Activated CD4-positive, alpha-beta T cell treated with anti-CD3 and anti-CD28 coated beads, Interleukin-2, amount 10 ng/mL, durations not matched to agents 7 days and 5 days (primary cell): ENCODE measurements around the gene RANBP3. TPM values are rescaled to one million over a fixed set of nuclear protein-coding genes. Genes with fewer than 3 reads are reported as not detected.
A peak's percentile ranks its signal among the peaks of the same experiment; 100 is the strongest.

Experiments used
- CTCF ChIA-PET: fragments of 350-600 bp; sonication (Branson Sonifier 250); formaldehyde crosslinking; loops from one replicate; lab custom pipeline; 2021; ENCODE audit warnings: antibody characterized with exemption; lab: Charles Lee
- POLR2A ChIA-PET: fragments of 350-600 bp; sonication (Branson Sonifier 250); formaldehyde crosslinking; loops from one replicate; lab custom pipeline; 2021; ENCODE audit warnings: antibody characterized with exemption; lab: Charles Lee
- DNase-seq: peaks from one replicate; pipeline ENCODE4 v3.0.0-alpha.2; 2020
- H3K27ac Mint-ChIP-seq: one replicate; pipeline ENCODE4 v1.8.0; 2021; ENCODE audit warnings: mild to moderate bottlenecking, moderate library complexity, mixed read lengths
- H3K27me3 Mint-ChIP-seq: one replicate; pipeline ENCODE4 v1.8.0; 2021; ENCODE audit warnings: mixed read lengths
- H3K36me3 Mint-ChIP-seq: one replicate; pipeline ENCODE4 v1.8.0; 2021; ENCODE audit warnings: low read depth, mixed read lengths
- H3K4me1 Mint-ChIP-seq: one replicate; pipeline ENCODE4 v1.8.0; 2021; ENCODE audit warnings: mixed read lengths
- H3K4me3 Mint-ChIP-seq: one replicate; pipeline ENCODE4 v1.8.0; 2021; ENCODE audit warnings: mild to moderate bottlenecking, moderate library complexity, mixed read lengths
- H3K9me3 Mint-ChIP-seq: one replicate; pipeline ENCODE4 v1.8.0; 2021; ENCODE audit warnings: mixed read lengths
- total RNA-seq, 2 experiments: library from RNA; stranded (reverse); gene quantifications; one replicate each; pipeline ENCODE4 v1.2.3, GENCODE V29; 2021

The RANBP3 gene
- total RNA-seq, 2 experiments from 2014 or later, result 97.4 to 98.0 TPM

DNA sequence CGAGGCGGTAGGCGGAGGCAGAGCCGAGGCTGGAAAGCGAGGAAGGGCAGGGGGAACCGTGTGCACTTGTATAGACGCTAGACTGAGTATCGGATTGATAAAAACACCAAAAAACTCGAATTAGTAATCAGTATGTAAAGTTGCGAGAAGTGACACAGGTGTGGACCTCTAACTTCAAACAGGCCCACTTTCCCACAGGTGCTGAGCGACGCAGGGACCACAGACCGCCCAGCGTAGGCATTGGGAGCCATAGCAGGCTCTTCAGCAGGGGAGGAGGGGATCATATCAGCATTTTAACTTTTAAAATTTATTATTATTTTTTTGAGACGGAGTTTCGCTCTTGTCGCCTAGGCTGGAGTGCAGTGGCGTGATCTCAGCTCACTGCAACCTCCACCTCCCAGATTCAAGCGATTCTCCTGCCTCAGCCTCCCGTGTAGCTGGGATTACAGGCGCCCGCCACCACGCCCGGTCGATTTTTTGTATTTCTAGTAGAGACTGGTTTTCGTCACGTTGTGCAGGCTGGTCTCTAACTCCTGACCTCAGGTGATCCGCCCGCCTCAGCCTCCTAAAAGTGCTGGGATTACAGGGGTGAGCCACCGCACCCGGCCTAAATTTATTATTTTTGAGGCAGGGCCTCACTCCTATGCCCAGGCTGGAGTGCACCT is 72.7 kb downstream of the RANBP3 start:
- peaks cover 14% of the 10 kb centered on the region for H3K36me3 Mint-ChIP-seq

DNA sequence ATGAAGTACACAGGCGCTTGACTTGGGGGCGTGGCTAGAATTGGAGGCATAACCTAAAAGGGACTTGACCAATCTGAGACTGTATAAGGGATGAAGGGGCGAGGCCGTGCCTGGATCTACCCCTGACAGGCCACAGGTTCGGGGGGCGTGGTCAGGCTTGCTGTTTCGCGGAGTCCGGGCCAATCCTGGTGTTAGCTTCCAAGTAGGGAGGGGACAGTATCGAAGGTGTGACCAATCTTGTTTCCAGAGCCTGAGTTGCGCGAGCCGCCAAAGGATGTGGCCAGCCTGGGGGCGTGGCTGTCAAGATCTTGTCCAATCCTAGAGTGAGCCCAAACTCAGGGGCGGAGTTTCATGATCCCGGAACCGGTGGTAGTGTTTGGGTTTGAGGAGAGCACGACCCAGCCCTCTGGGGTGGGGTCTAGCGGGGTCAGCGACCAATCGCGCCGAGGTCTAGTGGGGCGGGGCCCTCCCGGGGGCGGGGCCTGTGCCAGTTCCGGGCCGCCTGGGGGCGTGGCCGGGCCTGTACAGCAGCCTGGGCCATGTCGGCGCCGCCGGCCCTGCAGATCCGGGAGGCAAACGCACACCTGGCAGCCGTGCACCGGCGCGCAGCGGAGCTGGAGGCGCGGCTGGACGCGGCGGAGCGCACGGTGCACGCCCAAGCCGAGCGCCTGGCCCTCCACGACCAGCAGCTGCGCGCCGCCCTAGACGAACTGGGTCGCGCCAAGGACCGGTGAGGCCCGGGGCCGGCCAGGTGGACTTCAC is 73.4 kb downstream of the RANBP3 start, which contains the start of gene VMAC:
VMAC (plus strand) TSS at position 521 of the 762 bp plus-strand sequence; CDS start at position 540, 19 bp downstream.
- peak within 1 kb of the TSS; percentile 86 for H3K4me3 Mint-ChIP-seq
- POLR2A ChIA-PET, result interaction anchor here (0.6 to 1.8 kb wide), 3 partner anchors 74 to 282 kb away, joined by 3 to 7 read pairs (median 4); partner anchors contain the start of genes RANBP3, SAFB and SAFB2
- no peaks in the 10 kb centered on the region for H3K9me3 Mint-ChIP-seq
- CTCF ChIA-PET, result interaction anchor here (0.8 to 4.9 kb wide), 3 partner anchors 24 to 100 kb away, joined by 3 to 39 read pairs (median 6); partner anchors contain the start of gene NRTN
- H3K4me1 Mint-ChIP-seq, result peaks cover 32% of the 10 kb centered on the region
- peak within 1 kb of the TSS; percentile 100 for H3K27ac Mint-ChIP-seq
- peak; percentile 100 for DNase-seq
- peaks cover 13% of the 10 kb centered on the region for H3K36me3 Mint-ChIP-seq
- no peaks in the 10 kb centered on the region for H3K27me3 Mint-ChIP-seq

More for the DNA sequence above, 72.7 kb downstream of the RANBP3 start:
- no peaks in the 10 kb centered on the region for H3K27me3 Mint-ChIP-seq
- ChIA-PET CTCF (interaction anchor here (4.9 kb wide), 1 partner anchor 101 kb away, joined by 39 read pairs; the partner anchor contains the start of gene NRTN), POLR2A (no interaction called here)
- no peak for DNase-seq
- peaks cover 30% of the 10 kb centered on the region for H3K4me1 Mint-ChIP-seq
- peak overlapping the region; percentile 85 for H3K27ac Mint-ChIP-seq
- peak overlapping the region; percentile 86 for H3K4me3 Mint-ChIP-seq
- no peaks in the 10 kb centered on the region for H3K9me3 Mint-ChIP-seq

DNA sequence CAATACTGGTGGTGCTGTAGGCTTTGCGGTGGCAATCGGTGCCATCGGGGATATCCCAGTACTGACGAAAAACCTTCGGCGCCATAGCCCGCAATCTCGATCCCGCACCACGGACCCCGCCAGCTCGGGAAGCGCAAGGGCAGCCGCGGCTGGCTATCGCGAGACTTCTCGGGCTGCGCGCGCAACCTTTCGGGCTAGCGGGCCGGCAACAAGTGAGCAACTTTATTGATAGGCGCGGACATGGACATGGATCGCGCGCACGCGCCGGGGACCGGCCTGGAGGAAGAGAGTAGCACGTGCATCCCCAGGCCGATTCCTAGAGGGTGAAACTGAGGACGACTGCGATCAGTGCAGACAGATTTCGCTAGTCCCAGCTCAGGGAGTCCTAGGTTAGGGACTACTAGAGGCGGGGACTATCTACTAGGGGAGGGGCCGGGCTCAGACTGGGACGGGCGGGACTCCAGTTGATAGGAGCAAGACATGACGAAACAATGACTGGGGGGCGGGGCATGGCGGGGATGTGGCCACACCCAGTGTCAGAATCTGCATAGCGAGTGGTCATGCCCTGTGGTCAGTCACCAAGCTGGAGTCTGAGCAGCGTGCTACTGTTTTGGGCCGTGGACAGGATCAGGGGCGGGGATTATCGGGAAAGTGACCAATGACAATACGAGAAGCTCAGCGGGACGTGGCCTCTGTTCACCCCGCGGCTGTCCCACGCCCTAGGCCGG is 74.2 kb downstream of the RANBP3 start, which contains the start of gene NDUFA11:
NDUFA11 (minus strand) TSS at position 167 of the 728 bp plus-strand sequence; CDS start at position 85, 82 bp downstream.
- POLR2A ChIA-PET, result interaction anchor here (0.6 to 1.8 kb wide), 3 partner anchors 74 to 281 kb away, joined by 3 to 7 read pairs (median 4); partner anchors contain the start of genes RANBP3, SAFB and SAFB2
- peaks cover 32% of the 10 kb centered on the region for H3K4me1 Mint-ChIP-seq
- CTCF ChIA-PET, result interaction anchor here (0.8 to 4.9 kb wide), 5 partner anchors 11 to 214 kb away, joined by 3 to 39 read pairs (median 3); partner anchors contain the start of genes NRTN and RPL36
- peak within 1 kb of the TSS; percentile 86 for H3K4me3 Mint-ChIP-seq
- peak within 1 kb of the TSS; percentile 100 for H3K27ac Mint-ChIP-seq
- no peaks in the 10 kb centered on the region for H3K27me3 Mint-ChIP-seq
- peak; percentile 96 for DNase-seq
- peaks cover 13% of the 10 kb centered on the region for H3K36me3 Mint-ChIP-seq
- H3K9me3 Mint-ChIP-seq, result no peaks in the 10 kb centered on the region

DNA sequence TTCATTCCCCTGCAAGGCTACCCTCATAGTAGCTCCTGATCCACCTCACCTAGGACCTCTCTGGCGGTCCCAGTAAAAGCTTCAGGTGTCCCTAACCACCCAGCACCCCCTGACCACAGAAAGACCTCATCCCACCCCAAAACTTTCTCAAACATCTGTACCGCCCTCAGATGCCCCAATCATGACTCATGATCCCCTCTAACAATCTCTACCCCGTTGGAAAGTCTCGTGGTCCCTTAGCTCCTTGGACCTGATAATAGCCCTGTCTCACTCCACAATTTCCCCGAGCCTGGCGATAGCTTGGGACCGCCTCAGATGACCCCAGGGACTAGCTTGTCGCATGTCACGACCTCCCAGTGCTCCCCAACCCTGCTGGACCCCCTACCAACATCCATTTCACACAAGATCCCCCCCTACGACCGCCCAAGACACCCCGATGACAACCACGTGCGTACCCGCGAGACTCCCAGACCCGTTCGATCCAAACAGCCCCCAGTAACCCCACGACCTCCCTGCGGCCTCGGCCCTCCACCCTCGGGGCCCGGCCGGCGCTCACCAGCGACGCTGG is 74.8 kb downstream of the RANBP3 start:
- Mint-ChIP-seq H3K36me3 (peaks cover 13% of the 10 kb centered on the region), H3K9me3 (no peaks in the 10 kb centered on the region), H3K27me3 (no peaks in the 10 kb centered on the region), H3K27ac (peak overlapping the region; percentile 100), H3K4me3 (peak overlapping the region; percentile 86), H3K4me1 (peaks cover 32% of the 10 kb centered on the region)
- peak; percentile 21 for DNase-seq
- ChIA-PET POLR2A (interaction anchor here (1.3 to 1.8 kb wide), 2 partner anchors 75 to 281 kb away, joined by 4 to 7 read pairs; partner anchors contain the start of genes SAFB and SAFB2), CTCF (interaction anchor here (1.0 to 4.9 kb wide), 4 partner anchors 10 to 214 kb away, joined by 3 to 39 read pairs (median 4); partner anchors contain the start of genes NRTN and RPL36)

DNA sequence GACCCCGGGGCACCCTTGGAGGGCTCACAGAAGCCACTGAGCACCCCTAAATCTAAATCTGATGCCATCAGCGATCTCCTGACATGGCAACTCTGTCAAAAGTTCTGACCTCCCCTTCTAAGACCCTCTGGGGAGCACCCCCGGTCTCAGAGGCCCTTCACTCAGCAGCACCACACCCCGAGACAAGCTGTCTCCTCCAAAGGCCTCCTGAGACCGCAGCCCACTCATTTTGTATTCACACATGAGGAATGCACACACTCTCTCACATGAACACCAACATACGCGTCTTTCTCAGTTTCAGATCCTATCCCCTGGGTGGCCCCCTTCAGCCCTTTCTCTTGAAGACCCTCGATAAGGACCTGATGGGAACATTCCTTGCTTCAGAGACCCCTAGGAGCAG is 77.0 kb downstream of the RANBP3 start:
- no peak for DNase-seq
- Mint-ChIP-seq H3K27me3 (no peaks in the 10 kb centered on the region), H3K27ac (no peak overlapping the region), H3K9me3 (no peaks in the 10 kb centered on the region), H3K4me1 (peaks cover 22% of the 10 kb centered on the region), H3K36me3 (peaks cover 10% of the 10 kb centered on the region), H3K4me3 (no peak overlapping the region)
- CTCF ChIA-PET, result interaction anchor here (1.3 kb wide), 1 partner anchor 97 kb away, joined by 6 read pairs; no protein-coding TSS in a partner anchor
- POLR2A ChIA-PET, result no interaction called here

DNA sequence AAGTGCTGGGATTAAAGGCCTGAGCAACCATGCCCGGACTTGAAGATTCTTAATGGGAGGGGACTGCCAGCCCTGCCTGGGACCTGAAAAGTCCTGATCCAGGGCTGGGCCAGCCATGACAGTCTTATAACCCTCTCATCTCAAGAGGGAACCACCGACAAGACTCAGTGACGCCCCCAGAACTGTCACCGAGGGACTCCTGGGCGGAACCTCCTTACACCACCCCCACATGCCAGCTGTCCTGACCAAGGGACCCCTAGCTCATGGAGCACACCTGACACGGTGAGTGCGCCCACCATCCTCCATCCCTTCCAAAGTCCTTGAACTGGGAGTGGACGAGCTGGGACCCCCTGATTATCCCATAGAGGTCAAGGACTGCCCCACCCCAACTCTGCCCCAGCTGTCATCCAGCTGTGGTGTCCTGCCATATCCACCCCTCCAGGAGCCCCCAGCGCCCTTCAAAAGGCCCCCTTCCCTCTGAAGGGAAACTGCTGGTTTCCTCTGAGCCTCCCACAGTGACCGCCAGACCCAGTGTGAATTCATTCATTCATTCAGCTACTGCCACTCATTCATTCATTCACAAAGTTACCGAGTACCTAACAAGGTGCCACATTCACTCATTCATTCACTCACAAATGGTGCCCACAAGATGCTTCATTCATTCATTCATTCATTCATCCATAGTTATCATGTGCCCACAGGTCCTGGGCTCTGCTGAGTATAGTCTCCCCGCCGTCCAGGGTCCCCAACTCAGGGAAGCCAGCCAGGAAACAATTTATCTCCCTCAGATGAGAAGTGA is 78.0 kb downstream of the RANBP3 start:
- no peaks in the 10 kb centered on the region for H3K9me3 Mint-ChIP-seq
- peaks cover 12% of the 10 kb centered on the region for H3K36me3 Mint-ChIP-seq
- ChIA-PET POLR2A (no interaction called here), CTCF (interaction anchor here (2.2 kb wide), 1 partner anchor 96 kb away, joined by 8 read pairs; no protein-coding TSS in a partner anchor)
- DNase-seq, result no peak
- H3K27ac Mint-ChIP-seq, result no peak overlapping the region
- no peaks in the 10 kb centered on the region for H3K27me3 Mint-ChIP-seq
- H3K4me1 Mint-ChIP-seq, result peaks cover 22% of the 10 kb centered on the region
- no peak overlapping the region for H3K4me3 Mint-ChIP-seq

DNA sequence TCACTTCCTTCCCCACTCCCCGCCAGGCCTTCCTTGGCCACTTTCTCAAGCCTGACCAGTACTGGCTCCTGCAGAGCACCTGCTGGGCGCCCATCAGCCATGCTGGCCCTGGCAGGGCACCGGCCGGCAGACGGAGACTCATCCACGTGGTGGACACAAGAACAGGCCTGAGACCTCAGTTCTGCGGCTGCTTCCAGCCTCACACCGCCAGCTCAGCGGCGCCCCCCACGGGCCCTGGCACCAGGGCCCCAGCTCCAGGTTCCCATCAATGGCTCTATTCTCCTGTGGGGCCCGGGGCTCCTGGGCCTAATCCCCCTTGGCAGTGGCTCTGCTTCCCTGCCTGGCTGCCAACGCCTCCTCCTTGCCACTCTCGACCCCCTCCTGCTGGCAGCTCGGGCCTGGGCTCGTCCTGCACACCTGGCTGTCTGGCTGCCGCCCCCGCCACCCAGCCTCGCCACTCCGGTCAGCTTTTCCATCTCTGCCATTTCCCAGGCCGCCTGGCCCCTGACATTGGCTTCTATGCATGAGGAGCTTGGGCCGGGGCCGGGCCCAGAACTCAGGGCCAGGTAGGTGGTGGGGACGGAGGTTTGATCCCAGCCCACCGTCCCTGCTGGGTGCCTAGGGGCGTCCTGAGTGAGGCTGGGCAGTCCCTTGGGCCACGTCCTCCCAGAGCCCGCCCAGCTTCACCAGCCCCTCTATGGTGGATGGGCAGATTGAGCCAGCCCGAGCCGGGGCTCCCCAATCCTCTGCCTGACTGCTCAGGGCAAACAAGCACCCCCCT is 80.6 kb downstream of the RANBP3 start:
- DNase-seq, result no peak
- ChIA-PET CTCF (no interaction called here), POLR2A (no interaction called here)
- Mint-ChIP-seq H3K4me3 (no peak overlapping the region), H3K9me3 (no peaks in the 10 kb centered on the region), H3K27me3 (no peaks in the 10 kb centered on the region), H3K36me3 (peaks cover 7% of the 10 kb centered on the region), H3K27ac (no peak overlapping the region), H3K4me1 (peaks cover 14% of the 10 kb centered on the region)

DNA sequence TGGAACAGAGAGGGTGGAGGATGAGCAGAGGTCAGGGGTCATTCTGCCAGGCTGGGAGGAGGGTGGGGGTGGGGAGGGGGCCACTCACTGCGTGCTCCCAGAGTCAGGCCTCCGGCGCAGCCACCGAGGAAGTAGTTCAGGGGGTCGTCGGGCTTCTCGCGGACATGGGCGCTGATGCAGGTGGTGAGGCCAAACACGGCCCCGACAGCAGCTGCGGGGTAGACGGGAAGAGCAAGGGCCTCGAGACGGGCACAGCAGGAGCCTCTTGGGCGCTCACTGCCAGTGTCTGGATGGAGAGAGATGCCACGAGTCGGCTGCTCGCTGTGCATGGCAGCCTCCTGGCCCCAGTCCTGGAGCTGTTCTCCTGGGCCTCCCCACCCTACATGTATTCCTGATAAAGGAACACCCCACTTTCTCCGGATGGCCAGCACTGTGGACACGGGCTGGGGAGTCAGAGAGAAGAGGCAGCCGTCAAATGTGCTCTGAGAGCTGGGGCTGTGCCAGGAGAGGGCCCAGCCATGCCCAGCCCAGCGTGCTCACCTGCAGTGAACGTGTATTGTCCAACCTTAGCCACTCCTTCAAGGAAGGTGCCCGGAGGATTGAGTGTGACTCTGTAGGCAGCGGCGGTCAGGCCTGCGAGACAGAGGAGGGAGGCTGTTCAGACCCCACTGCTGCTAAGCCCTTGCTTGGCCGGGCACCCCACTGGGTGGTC is 81.4 kb downstream of the RANBP3 start:
- Mint-ChIP-seq H3K4me3 (no peak overlapping the region), H3K27me3 (no peaks in the 10 kb centered on the region), H3K4me1 (peaks cover 10% of the 10 kb centered on the region), H3K27ac (no peak overlapping the region), H3K9me3 (no peaks in the 10 kb centered on the region), H3K36me3 (peaks cover 7% of the 10 kb centered on the region)
- ChIA-PET POLR2A (no interaction called here), CTCF (no interaction called here)
- no peak for DNase-seq

DNA sequence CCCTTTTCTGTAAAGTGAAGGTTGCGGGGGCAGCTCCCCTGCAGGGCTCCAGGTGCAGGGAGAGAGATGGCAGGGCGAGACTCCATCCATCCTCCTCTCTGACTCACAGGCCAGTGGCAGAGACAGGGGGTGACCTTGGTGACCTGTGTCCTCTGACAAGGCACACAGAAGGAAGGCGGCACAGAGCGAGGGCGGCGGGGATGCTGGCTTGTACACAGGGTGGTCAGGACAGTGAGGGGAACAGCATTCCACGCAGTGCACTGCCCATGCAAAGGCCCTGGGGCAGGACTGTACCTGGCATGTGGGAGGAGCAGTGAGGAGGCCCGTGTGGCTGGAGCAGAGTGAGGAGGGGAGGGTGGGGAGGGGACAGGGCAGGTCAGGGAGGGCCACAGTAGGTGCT is 82.0 kb downstream of the RANBP3 start:
- Mint-ChIP-seq H3K4me1 (peaks cover 4% of the 10 kb centered on the region), H3K36me3 (peaks cover 2% of the 10 kb centered on the region), H3K27ac (no peak overlapping the region), H3K4me3 (no peak overlapping the region), H3K9me3 (no peaks in the 10 kb centered on the region), H3K27me3 (no peaks in the 10 kb centered on the region)
- ChIA-PET CTCF (no interaction called here), POLR2A (no interaction called here)
- DNase-seq, result no peak

DNA sequence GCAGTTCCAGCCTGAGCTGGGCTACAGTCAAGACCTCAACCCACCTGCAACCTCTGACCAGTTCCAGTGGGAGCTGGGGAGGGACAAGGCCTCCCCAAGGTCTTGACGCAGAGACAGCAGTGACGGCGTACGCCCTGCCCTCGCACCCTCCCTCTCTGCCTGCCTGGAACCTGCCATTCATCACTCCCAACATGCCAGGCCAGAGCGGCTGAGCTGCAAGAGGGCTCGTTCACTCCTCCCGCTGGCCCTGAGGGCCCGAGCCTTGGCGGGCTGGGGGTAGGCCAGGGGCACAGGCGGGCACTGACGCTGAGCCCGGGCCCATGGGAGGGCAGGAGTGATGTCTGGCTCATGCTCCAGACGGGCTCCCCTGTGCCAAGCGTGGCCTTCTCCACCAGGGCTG is 82.5 kb downstream of the RANBP3 start:
- no peak for DNase-seq
- Mint-ChIP-seq H3K27me3 (no peaks in the 10 kb centered on the region), H3K36me3 (peaks cover 2% of the 10 kb centered on the region), H3K27ac (no peak overlapping the region), H3K4me1 (peaks cover 4% of the 10 kb centered on the region), H3K9me3 (no peaks in the 10 kb centered on the region), H3K4me3 (no peak overlapping the region)
- ChIA-PET POLR2A (no interaction called here), CTCF (interaction anchor here (0.6 kb wide), 1 partner anchor 1816 kb away, joined by 5 read pairs; no protein-coding TSS in a partner anchor)
